ENCODE measurements around the gene EPSTI1.

GRCh38 chr13:42874221-42874620, 117.8 kb downstream of the EPSTI1 start:
- TF ChIP-seq CTCF (IDR thresholded peaks at IDR 0.05) (no peak), ZFX (IDR thresholded peaks at IDR 0.05; ENCODE audit: borderline replicate concordance) (no peak)
